ENCODE data around the gene BCO2.

DNA sequence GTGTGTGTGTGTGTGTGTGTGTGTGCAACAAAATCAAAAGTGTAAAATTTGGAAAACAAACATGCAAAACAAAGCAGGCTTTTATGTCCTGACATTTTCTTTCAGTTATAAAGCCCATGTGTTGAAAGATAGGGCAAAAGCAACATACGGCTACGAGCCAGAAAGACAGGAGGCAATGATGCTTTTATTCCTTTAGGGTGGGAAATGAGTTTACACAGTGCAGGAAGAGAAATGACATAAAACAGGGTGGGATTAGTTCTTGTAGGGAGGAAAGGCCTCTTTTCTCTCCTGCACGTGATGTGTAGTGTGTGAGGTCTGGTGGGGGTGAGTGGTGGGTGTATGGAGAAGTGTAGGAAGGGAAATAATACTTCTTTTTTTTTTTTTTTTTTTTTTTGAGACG is 40.8 kb upstream of the BCO2 start:
- TF ChIP-seq, protein P1, sequence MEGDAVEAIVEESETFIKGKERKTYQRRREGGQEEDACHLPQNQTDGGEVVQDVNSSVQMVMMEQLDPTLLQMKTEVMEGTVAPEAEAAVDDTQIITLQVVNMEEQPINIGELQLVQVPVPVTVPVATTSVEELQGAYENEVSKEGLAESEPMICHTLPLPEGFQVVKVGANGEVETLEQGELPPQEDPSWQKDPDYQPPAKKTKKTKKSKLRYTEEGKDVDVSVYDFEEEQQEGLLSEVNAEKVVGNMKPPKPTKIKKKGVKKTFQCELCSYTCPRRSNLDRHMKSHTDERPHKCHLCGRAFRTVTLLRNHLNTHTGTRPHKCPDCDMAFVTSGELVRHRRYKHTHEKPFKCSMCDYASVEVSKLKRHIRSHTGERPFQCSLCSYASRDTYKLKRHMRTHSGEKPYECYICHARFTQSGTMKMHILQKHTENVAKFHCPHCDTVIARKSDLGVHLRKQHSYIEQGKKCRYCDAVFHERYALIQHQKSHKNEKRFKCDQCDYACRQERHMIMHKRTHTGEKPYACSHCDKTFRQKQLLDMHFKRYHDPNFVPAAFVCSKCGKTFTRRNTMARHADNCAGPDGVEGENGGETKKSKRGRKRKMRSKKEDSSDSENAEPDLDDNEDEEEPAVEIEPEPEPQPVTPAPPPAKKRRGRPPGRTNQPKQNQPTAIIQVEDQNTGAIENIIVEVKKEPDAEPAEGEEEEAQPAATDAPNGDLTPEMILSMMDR (conservative IDR thresholded peaks at IDR 0.05): no peak
- no peak for TF ChIP-seq ZFX (IDR thresholded peaks at IDR 0.05)

Measured in C4-2B (cell line).